DOHH2 (cell line): Measurements from ENCODE around the gene GPR153.

Source experiments
- H3F3A ChIP-seq: fragments of 200-600 bp; sonication (generic), shearing (Covaris generic); 2 replicates; pipeline ENCODE4 v1.6.0; 2016; ENCODE audit warnings: antibody characterized with exemption, mild to moderate bottlenecking; ENCODE audit not compliant: control insufficient read depth, insufficient read depth
- H3K27ac ChIP-seq: fragments of 200-600 bp; sonication (generic); 2 replicates; pipeline ENCODE4 v1.5.1; 2014; ENCODE audit warnings: low read depth, mild to moderate bottlenecking, low read length, moderate library complexity
- H3K27me3 ChIP-seq: fragments of 200-600 bp; sonication (generic); 2 replicates; pipeline ENCODE4 v1.6.1; 2014; ENCODE audit warnings: mild to moderate bottlenecking, low read length, mixed read lengths; ENCODE audit not compliant: control insufficient read depth
- H3K36me3 ChIP-seq: fragments of 200-600 bp; sonication (generic); 2 replicates; pipeline ENCODE4 v1.6.1; 2014; ENCODE audit warnings: mild to moderate bottlenecking, low read length, moderate library complexity, mixed read lengths; ENCODE audit not compliant: control insufficient read depth
- H3K4me1 ChIP-seq: fragments of 200-600 bp; sonication (generic); 2 replicates; pipeline ENCODE4 v1.6.1; 2014; ENCODE audit warnings: mild to moderate bottlenecking, low read length, mixed read lengths; ENCODE audit not compliant: control insufficient read depth
- H3K4me2 ChIP-seq: fragments of 200-600 bp; sonication (generic); 2 replicates; pipeline ENCODE4 v1.6.0; 2014; ENCODE audit warnings: mild to moderate bottlenecking, low read length, moderate library complexity
- H3K4me3 ChIP-seq: fragments of 200-600 bp; sonication (generic); 2 replicates; pipeline ENCODE4 v1.5.1; 2014; ENCODE audit warnings: mild to moderate bottlenecking, low read length, mixed read lengths
- H3K79me2 ChIP-seq: fragments of 200-600 bp; sonication (generic); 2 replicates; pipeline ENCODE4 v1.6.1; 2014; ENCODE audit warnings: mild to moderate bottlenecking, low read length, mixed read lengths; ENCODE audit not compliant: control insufficient read depth
- H3K9me2 ChIP-seq: fragments of 200-600 bp; sonication (generic); replicated peaks from 2 replicates; pipeline ENCODE4 v1.6.1; 2014; ENCODE audit warnings: mild to moderate bottlenecking, low read length, mixed read lengths; ENCODE audit not compliant: control insufficient read depth
- H3K9me3 ChIP-seq: fragments of 200-600 bp; sonication (generic); 2 replicates; pipeline ENCODE4 v1.6.1; 2014; ENCODE audit warnings: antibody characterized with exemption, low read length, mixed read lengths; ENCODE audit not compliant: control insufficient read depth, insufficient read depth
- H4K20me1 ChIP-seq: fragments of 200-600 bp; sonication (generic); 2 replicates; pipeline ENCODE4 v1.6.0; 2014; ENCODE audit warnings: low read depth, mild to moderate bottlenecking, antibody characterized with exemption, low read length, moderate library complexity; ENCODE audit not compliant: control insufficient read depth, insufficient read depth
- CTCF ChIP-seq: fragments of 200-600 bp; sonication (generic); IDR thresholded peaks from one replicate; pipeline ENCODE4 v1.5.1; 2014; ENCODE audit warnings: antibody characterized with exemption, mild to moderate bottlenecking, low read depth, low read length; ENCODE audit not compliant: poor library complexity, severe bottlenecking
- EZH2phosphoT487 ChIP-seq: fragments of 200-600 bp; sonication (generic); IDR thresholded peaks from 2 replicates; pipeline ENCODE4 v1.6.1; 2017; ENCODE audit warnings: borderline replicate concordance, mild to moderate bottlenecking, antibody characterized with exemption, low read length, moderate library complexity, mixed read lengths

Gene GPR153

GRCh38 chr1:6218375-6219164 is 42.3 kb downstream of the GPR153 start:
- TF ChIP-seq EZH2phosphoT487 (no peak), CTCF (no peak)
- Histone ChIP-seq H3K4me2 (no peak overlapping the region), H3K27ac (no peak overlapping the region)

DNA sequence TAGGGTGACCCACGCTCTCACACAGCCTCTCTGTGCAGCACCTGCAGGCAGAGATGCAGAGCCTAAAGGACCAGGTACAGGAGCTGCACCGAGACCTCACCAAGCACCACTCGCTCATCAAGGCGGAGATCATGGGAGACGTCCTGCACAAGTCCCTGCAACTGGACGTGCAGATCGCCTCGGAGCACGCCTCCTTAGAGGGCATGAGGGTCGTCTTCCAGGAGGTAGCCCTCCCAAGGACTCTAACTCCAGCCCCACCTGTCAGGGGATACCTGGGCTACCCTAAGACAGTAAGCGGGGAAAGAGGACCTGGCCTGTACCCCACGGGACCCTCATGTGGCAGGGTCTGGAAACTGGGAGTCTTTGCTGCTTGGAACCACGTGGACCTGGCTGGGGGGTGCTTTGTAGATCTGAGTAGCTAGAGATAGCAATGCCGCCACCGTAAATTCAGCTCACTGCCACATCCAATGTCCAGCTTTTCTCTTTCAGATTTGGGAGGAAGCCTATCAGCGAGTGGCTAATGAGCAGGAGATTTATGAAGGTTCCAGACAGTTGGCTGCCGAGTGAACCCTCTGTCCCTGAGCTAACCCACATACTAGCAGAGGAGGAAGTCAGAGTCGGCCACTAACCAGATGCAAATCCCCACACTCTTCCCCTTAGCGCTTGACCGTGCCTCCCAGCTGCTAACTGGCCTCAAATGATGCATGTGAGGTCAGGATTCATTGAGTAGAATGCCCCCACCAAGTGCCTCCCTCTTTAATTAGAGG is 48.5 kb downstream of the GPR153 start:
- no peaks in the 10 kb centered on the region for H3K9me3 ChIP-seq
- H3F3A ChIP-seq = no peaks in the 10 kb centered on the region
- H3K4me1 ChIP-seq = peaks cover 15% of the 10 kb centered on the region
- no peaks in the 10 kb centered on the region for H3K36me3 ChIP-seq
- TF ChIP-seq EZH2phosphoT487 (no peak), CTCF (no peak)
- no peaks in the 10 kb centered on the region for H3K79me2 ChIP-seq
- H3K27me3 ChIP-seq = peaks cover 18% of the 10 kb centered on the region
- peak overlapping the region; percentile 5; the same call in 1 of the 2 replicates for H3K4me2 ChIP-seq
- no peaks in the 10 kb centered on the region for H4K20me1 ChIP-seq
- H3K9me2 ChIP-seq = no peaks in the 10 kb centered on the region
- H3K27ac ChIP-seq = no peak overlapping the region
- H3K4me3 ChIP-seq = no peak overlapping the region

More at GRCh38 chr1:6218375-6219164, 42.3 kb downstream of the GPR153 start:
- Histone ChIP-seq H3K9me3 (no peaks in the 10 kb centered on the region), H4K20me1 (no peaks in the 10 kb centered on the region), H3K4me3 (no peak overlapping the region), H3K9me2 (no peaks in the 10 kb centered on the region), H3K27me3 (no peaks in the 10 kb centered on the region), H3K79me2 (no peaks in the 10 kb centered on the region), H3K4me1 (no peaks in the 10 kb centered on the region), H3F3A (no peaks in the 10 kb centered on the region; the same call in 1 of the 2 replicates), H3K36me3 (peaks cover 30% of the 10 kb centered on the region)

- H3K27me3 ChIP-seq = peaks cover 24% of the 10 kb centered on the region
- no peaks in the 10 kb centered on the region for H3K79me2 ChIP-seq
- H3K4me1 ChIP-seq = peaks cover 15% of the 10 kb centered on the region
- no peak overlapping the region for H3K4me3 ChIP-seq
- TF ChIP-seq EZH2phosphoT487 = no peak
- no peak for TF ChIP-seq CTCF
- no peaks in the 10 kb centered on the region for H3K9me2 ChIP-seq
- no peak overlapping the region for H3K4me2 ChIP-seq
- no peaks in the 10 kb centered on the region for H3K36me3 ChIP-seq
- H4K20me1 ChIP-seq = no peaks in the 10 kb centered on the region
- no peaks in the 10 kb centered on the region for H3K9me3 ChIP-seq
- no peaks in the 10 kb centered on the region for H3F3A ChIP-seq
- H3K27ac ChIP-seq = no peak overlapping the region
Measured at GRCh38 chr1:6211731-6212130, 49.2 kb downstream of the GPR153 start.
